SK-N-SH (cell line): ENCODE measurements around the gene GLS. TPM values are rescaled to one million over a fixed set of nuclear protein-coding genes. Genes with fewer than 3 reads are reported as not detected.

Experiments
- CTCF ChIA-PET: fragments of 300-600, 350-600 bp; formaldehyde crosslinking; extraction: SDS; loops from one replicate; lab custom pipeline; 2021; lab: Yijun Ruan, JAX
- POLR2A ChIA-PET: fragments of 350-600 bp; sonication (Branson Sonifier 250); formaldehyde crosslinking; extraction: SDS; loops from one replicate; lab custom pipeline; 2020; ENCODE audit warnings: antibody characterized with exemption, inconsistent platforms; lab: Yijun Ruan, JAX
- DNase-seq: peaks from one replicate; pipeline ENCODE4 v3.0.0; 2012
- H2AFZ ChIP-seq: fragments of 200-600 bp; sonication (generic); 2 replicates; pipeline ENCODE4 v1.8.1; 2016; ENCODE audit warnings: antibody characterized with exemption, mild to moderate bottlenecking, low read depth
- H3F3A ChIP-seq: fragments of 200-600 bp; sonication (generic); replicated peaks from 2 replicates; pipeline ENCODE3; 2016; ENCODE audit warnings: antibody characterized with exemption, mild to moderate bottlenecking; ENCODE audit not compliant: insufficient read depth
- H3K27ac ChIP-seq, 2 experiments: fragments of 200-500 bp in 1 of 2; fragments of 200-600 bp in 1 of 2; sonication (Bioruptor generic) in 1 of 2; sonication (generic), shearing (Covaris generic) in 1 of 2; 2 replicates each; pipeline versions ENCODE4 v1.5.1 to v1.6.1; 2014 to 2016; ENCODE audit warnings: low read depth in 2 of 2, inconsistent platforms in 1 of 2, low read length in 1 of 2, mild to moderate bottlenecking in 1 of 2, mixed read lengths in 1 of 2
- H3K27me3 ChIP-seq: fragments of 200-600 bp; sonication (generic), shearing (Covaris generic); 2 replicates; pipeline ENCODE4 v1.6.1; 2016; ENCODE audit warnings: mixed run types; ENCODE audit not compliant: insufficient read depth
- H3K36me3 ChIP-seq, 2 experiments: fragments of 200-500 bp in 1 of 2; fragments of 200-600 bp in 1 of 2; sonication (Bioruptor generic) in 1 of 2; sonication (generic) in 1 of 2; replicated peaks in 1 of 2; 2 replicates each; pipeline versions ENCODE3 to v1.5.1; 2014 to 2016; ENCODE audit warnings: low read length in 1 of 2, mild to moderate bottlenecking in 1 of 2; ENCODE audit not compliant: insufficient read depth in 2 of 2, control insufficient read depth in 1 of 2
- H3K4me1 ChIP-seq, 2 experiments: fragments of 200-500 bp in 1 of 2; fragments of 200-600 bp in 1 of 2; sonication (Bioruptor generic) in 1 of 2; sonication (generic), shearing (Covaris generic) in 1 of 2; 2 replicates each; pipeline versions ENCODE4 v1.5.1 to v1.6.1; 2014 to 2016; ENCODE audit warnings: low read depth in 1 of 2, low read length in 1 of 2, mixed run types in 1 of 2; ENCODE audit not compliant: insufficient read depth in 2 of 2, control insufficient read depth in 1 of 2
- H3K4me2 ChIP-seq: fragments of 200-600 bp; sonication (generic), shearing (Covaris generic); 2 replicates; pipeline ENCODE4 v1.6.1; 2017; ENCODE audit warnings: mixed run types
- H3K4me3 ChIP-seq, 2 experiments: fragments of 200-500 bp in 1 of 2; fragments of 200-600 bp in 1 of 2; sonication (Bioruptor generic) in 1 of 2; sonication (generic), shearing (Covaris generic) in 1 of 2; 2 replicates each; pipeline versions ENCODE4 v1.5.1 to v1.8.1; 2014 to 2016; ENCODE audit warnings: low read depth in 2 of 2, inconsistent platforms in 1 of 2, low read length in 1 of 2, mild to moderate bottlenecking in 1 of 2, mixed read lengths in 1 of 2, moderate library complexity in 1 of 2
- H3K79me2 ChIP-seq: fragments of 200-600 bp; sonication (generic); 2 replicates; pipeline ENCODE4 v1.8.1; 2017; ENCODE audit warnings: mild to moderate bottlenecking; ENCODE audit not compliant: insufficient read depth
- H3K9ac ChIP-seq: fragments of 200-600 bp; sonication (generic); 2 replicates; pipeline ENCODE4 v1.6.1; 2017; ENCODE audit warnings: mixed run types
- H3K9me2 ChIP-seq: fragments of 200-600 bp; sonication (generic); 2 replicates; pipeline ENCODE4 v1.6.1; 2017; ENCODE audit warnings: mixed run types
- H3K9me3 ChIP-seq: fragments of 200-600 bp; sonication (generic); 2 replicates; pipeline ENCODE4 v1.6.1; 2017; ENCODE audit warnings: mixed run types, mild to moderate bottlenecking, moderate library complexity
- H4K20me1 ChIP-seq: fragments of 200-600 bp; sonication (generic); 2 replicates; pipeline ENCODE4 v1.6.1; 2017; ENCODE audit warnings: mild to moderate bottlenecking, mixed run types; ENCODE audit not compliant: insufficient read depth
- CHD2 ChIP-seq: fragments of 150-350 bp; IDR thresholded peaks from 2 replicates; pipeline ENCODE4 v1.6.1; 2018; ENCODE audit warnings: low read length; ENCODE audit not compliant: partially characterized antibody
- CTCF ChIP-seq: fragments of 200-600 bp; sonication (generic); IDR thresholded peaks from 2 replicates; pipeline ENCODE4 v1.6.1; 2017; ENCODE audit warnings: antibody characterized with exemption, mild to moderate bottlenecking, moderate library complexity
- ELF1 ChIP-seq: IDR thresholded peaks from 2 replicates; pipeline ENCODE4 v1.4.0; 2012
- FOSL2 ChIP-seq: IDR thresholded peaks from 2 replicates; pipeline ENCODE4 v1.4.0; 2012; ENCODE audit warnings: low read depth, mild to moderate bottlenecking, moderate library complexity, borderline replicate concordance
- FOXM1 ChIP-seq: IDR thresholded peaks from 2 replicates; pipeline ENCODE4 v1.4.0; 2012; ENCODE audit warnings: low read depth, mild to moderate bottlenecking
- GATA2 ChIP-seq: sonication (generic); formaldehyde crosslinking; IDR thresholded peaks from 2 replicates; pipeline ENCODE4 v1.5.0; 2020; ENCODE audit warnings: mild to moderate bottlenecking, missing genetic modification reagents
- JUND ChIP-seq: IDR thresholded peaks from 2 replicates; pipeline ENCODE4 v1.4.0; 2012
- MEF2A ChIP-seq: IDR thresholded peaks from 2 replicates; pipeline ENCODE4 v1.4.0; 2012; ENCODE audit warnings: low read depth, borderline replicate concordance
- MXI1 ChIP-seq: IDR thresholded peaks from 2 replicates; pipeline ENCODE4 v1.6.1; 2012; ENCODE audit warnings: mild to moderate bottlenecking, low read depth, low read length, improper control_type of control experiment
- NFIC ChIP-seq: IDR thresholded peaks from 2 replicates; pipeline ENCODE4 v1.4.0; 2012; ENCODE audit warnings: borderline replicate concordance
- PBX3 ChIP-seq: IDR thresholded peaks from 2 replicates; pipeline ENCODE4; 2012
- POLR2AphosphoS5 ChIP-seq: IDR thresholded peaks from 2 replicates; pipeline ENCODE4 v1.6.1; 2012; ENCODE audit warnings: low read depth, low read length
- RAD21 ChIP-seq: IDR thresholded peaks from 2 replicates; pipeline ENCODE4 v1.6.1; 2012; ENCODE audit warnings: mild to moderate bottlenecking, low read length
- RFX5 ChIP-seq: IDR thresholded peaks from 2 replicates; pipeline ENCODE4 v1.6.1; 2012; ENCODE audit warnings: mild to moderate bottlenecking, improper control_type of control experiment, low read length
- SIN3A ChIP-seq: IDR thresholded peaks from 2 replicates; pipeline ENCODE4 v1.6.1; 2012; ENCODE audit warnings: low read depth, mild to moderate bottlenecking, low read length, moderate library complexity, borderline replicate concordance
- SMC3 ChIP-seq: IDR thresholded peaks from 2 replicates; pipeline ENCODE4 v1.6.1; 2012; ENCODE audit warnings: low read depth, low read length, improper control_type of control experiment
- TAF1 ChIP-seq: IDR thresholded peaks from 2 replicates; pipeline ENCODE4 v1.6.1; 2012; ENCODE audit warnings: low read depth, mild to moderate bottlenecking, low read length, moderate library complexity, borderline replicate concordance
- TCF12 ChIP-seq: IDR thresholded peaks from 2 replicates; pipeline ENCODE4 v1.4.0; 2012
- TEAD4 ChIP-seq: IDR thresholded peaks from 2 replicates; pipeline ENCODE4 v1.4.0; 2012; ENCODE audit warnings: mild to moderate bottlenecking, borderline replicate concordance; ENCODE audit not compliant: insufficient read depth
- USF1 ChIP-seq: IDR thresholded peaks from 2 replicates; pipeline ENCODE4 v1.4.0; 2012; ENCODE audit warnings: low read depth, borderline replicate concordance
- WGBS: methylation state at CpG from one replicate; pipeline ENCODE4 v1.1.6; 2017; ENCODE audit warnings: low lambda C conversion rate; 5-methylcytosine and 5-hydroxymethylcytosine counted together
- polyA plus RNA-seq, 3 experiments: library from polyadenylated mRNA; depleted of rRNA; stranded (reverse); fragments of >200 nt; gene quantifications; 2 replicates each; pipeline ENCODE4 v1.2.3, GENCODE V29; 2012
- TF ChIP-seq, protein P1 (sequence below): fragments of 150-350 bp; IDR thresholded peaks from 2 replicates; pipeline ENCODE4 v1.6.1; 2017; ENCODE audit warnings: antibody characterized with exemption, low read length, low read depth, borderline replicate concordance
- TF ChIP-seq, protein P2 (sequence below): IDR thresholded peaks from 2 replicates; pipeline ENCODE4 v1.4.0; 2012; ENCODE audit warnings: low read depth
- TF ChIP-seq, protein P3 (sequence below): fragments of 150-350 bp; IDR thresholded peaks from 2 replicates; pipeline ENCODE4 v1.6.1; 2016; ENCODE audit warnings: mild to moderate bottlenecking, low read depth, low read length

GLS gene
- polyA plus RNA-seq, 1 of the 3 experiments (the other 2 are of a cell fraction), result 37.2 TPM

- TF ChIP-seq, protein P1, sequence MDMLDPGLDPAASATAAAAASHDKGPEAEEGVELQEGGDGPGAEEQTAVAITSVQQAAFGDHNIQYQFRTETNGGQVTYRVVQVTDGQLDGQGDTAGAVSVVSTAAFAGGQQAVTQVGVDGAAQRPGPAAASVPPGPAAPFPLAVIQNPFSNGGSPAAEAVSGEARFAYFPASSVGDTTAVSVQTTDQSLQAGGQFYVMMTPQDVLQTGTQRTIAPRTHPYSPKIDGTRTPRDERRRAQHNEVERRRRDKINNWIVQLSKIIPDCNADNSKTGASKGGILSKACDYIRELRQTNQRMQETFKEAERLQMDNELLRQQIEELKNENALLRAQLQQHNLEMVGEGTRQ, result no peak
- TF ChIP-seq RAD21, result no peak
- TF ChIP-seq USF1, result no peak
- TF ChIP-seq ELF1, result no peak
- no peak for TF ChIP-seq RFX5
- TF ChIP-seq TCF12, result peak; percentile 72; the same call in 1 of the 2 replicates
- TF ChIP-seq TAF1, result no peak
- no peak for TF ChIP-seq POLR2AphosphoS5
- no peak for TF ChIP-seq GATA2 (CRISPR knock-in tag)
- TF ChIP-seq, protein P2, sequence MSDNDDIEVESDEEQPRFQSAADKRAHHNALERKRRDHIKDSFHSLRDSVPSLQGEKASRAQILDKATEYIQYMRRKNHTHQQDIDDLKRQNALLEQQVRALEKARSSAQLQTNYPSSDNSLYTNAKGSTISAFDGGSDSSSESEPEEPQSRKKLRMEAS, result no peak
- TF ChIP-seq SMC3, result no peak
- peak; percentile 37; the same call in 1 of the 2 replicates for TF ChIP-seq SIN3A
- peak; percentile 94 for TF ChIP-seq PBX3
- TF ChIP-seq FOXM1, result no peak; the same call in 1 of the 2 replicates
- no peak for TF ChIP-seq CHD2
- no peak; the same call in 1 of the 2 replicates for TF ChIP-seq TEAD4
- TF ChIP-seq MXI1, result no peak
- TF ChIP-seq NFIC, result peak; percentile 29; the same call in 1 of the 2 replicates
- no peak; the same call in 1 of the 2 replicates for TF ChIP-seq MEF2A
- peak; percentile 78 for TF ChIP-seq JUND
These were observed 42.7 kb upstream of the GLS start (continued) for GRCh38 chr2:190837952-190838361.

DNA sequence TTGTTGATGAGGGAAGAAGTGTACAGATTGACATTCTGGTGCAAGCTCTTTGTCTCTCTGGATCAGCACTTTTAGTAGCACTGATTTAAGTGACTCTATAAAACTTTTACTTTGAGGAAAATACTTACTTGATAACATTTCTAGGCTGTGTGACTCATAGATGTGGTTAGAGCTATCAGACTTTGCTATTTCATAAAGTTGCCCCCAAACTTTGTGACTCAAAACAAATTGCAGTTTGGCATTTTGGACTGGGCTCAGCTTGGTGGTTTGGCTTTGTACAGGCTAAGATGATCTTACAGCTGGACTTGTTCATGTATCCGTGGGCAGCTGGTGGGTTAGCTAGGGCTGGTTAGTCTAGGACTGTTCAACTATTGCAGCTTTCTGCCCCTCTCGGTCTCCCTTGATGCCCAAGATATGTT is 42.1 kb upstream of the GLS start:
- Histone ChIP-seq H3F3A (peaks cover 46% of the 10 kb centered on the region), H3K4me2 (peak overlapping the region; percentile 68), H3K9me2 (no peaks in the 10 kb centered on the region), H2AFZ (no peak overlapping the region), H3K27me3 (no peaks in the 10 kb centered on the region), H3K27ac (peak overlapping the region; percentile 89 to 93; a peak in 3 of 4 replicates), H3K79me2 (no peaks in the 10 kb centered on the region), H3K4me1 (peaks cover 2 to 47% of the 10 kb centered on the region in 2 experiments), H3K36me3 (no peaks in the 10 kb centered on the region), H3K9ac (peak overlapping the region; percentile 47; the same call in 1 of the 2 replicates), H4K20me1 (no peaks in the 10 kb centered on the region; the same call in 1 of the 2 replicates), H3K9me3 (no peaks in the 10 kb centered on the region), H3K4me3 (no peak overlapping the region)
- CTCF ChIA-PET, result interaction anchor here (4.2 kb wide), 1 partner anchor 13 kb away, joined by 28 read pairs; no protein-coding TSS in a partner anchor
- no peak for DNase-seq
- WGBS, result 31% methylated on average over 2 of the region's 2 CpGs
- POLR2A ChIA-PET, result interaction anchor here (0.9 kb wide), 1 partner anchor 9 kb away, joined by 4 read pairs; no protein-coding TSS in a partner anchor
- TF ChIP-seq CTCF (no peak), NFIC (peak; percentile 97), FOSL2 (peak; percentile 96), CHD2 (no peak), SMC3 (no peak), MXI1 (no peak)
- TF ChIP-seq, protein P3, sequence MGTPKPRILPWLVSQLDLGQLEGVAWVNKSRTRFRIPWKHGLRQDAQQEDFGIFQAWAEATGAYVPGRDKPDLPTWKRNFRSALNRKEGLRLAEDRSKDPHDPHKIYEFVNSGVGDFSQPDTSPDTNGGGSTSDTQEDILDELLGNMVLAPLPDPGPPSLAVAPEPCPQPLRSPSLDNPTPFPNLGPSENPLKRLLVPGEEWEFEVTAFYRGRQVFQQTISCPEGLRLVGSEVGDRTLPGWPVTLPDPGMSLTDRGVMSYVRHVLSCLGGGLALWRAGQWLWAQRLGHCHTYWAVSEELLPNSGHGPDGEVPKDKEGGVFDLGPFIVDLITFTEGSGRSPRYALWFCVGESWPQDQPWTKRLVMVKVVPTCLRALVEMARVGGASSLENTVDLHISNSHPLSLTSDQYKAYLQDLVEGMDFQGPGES, result no peak
- TF ChIP-seq, protein P2, result peak; percentile 50; the same call in 1 of the 2 replicates
